HG02981 (cell line): ENCODE data around the gene SKP2.
"Not testable (repeated sequence)": the region's sequence is repeated elsewhere in the genome, so short reads cannot be mapped to it uniquely, and the experiment has no call there.

Experiments
- ATAC-seq: cut with Tn5 transposase; IDR thresholded peaks from one replicate; pipeline ENCODE4 v1.9.1; 2021; ENCODE audit warnings: mild to moderate bottlenecking, moderate library complexity; ENCODE audit not compliant: unreplicated experiment

Gene SKP2

GRCh38 chr5:36151434-36152323, at the start of gene SKP2, which contains the start of gene LMBRD2:
Gene SKP2 (plus strand): TSS chr5:36152111. CDS start chr5:36152263, 152 bp downstream.
Gene LMBRD2 (minus strand): TSS chr5:36151887. CDS start chr5:36143349, 8,538 bp downstream.
- ATAC-seq: peak; percentile 99

- no peak for ATAC-seq
Observed at GRCh38 chr5:36105819-36106218, 46.1 kb upstream of the SKP2 start.

GRCh38 chr5:36108758-36109460, 43.0 kb upstream of the SKP2 start:
- ATAC-seq: no peak

- ATAC-seq: no peak
Observed at GRCh38 chr5:36111238-36111637, 40.7 kb upstream of the SKP2 start.

GRCh38 chr5:36125868-36126267, 26.0 kb upstream of the SKP2 start:
- no peak for ATAC-seq

- ATAC-seq: no peak
Observed at GRCh38 chr5:36128795-36129194, 23.1 kb upstream of the SKP2 start.

- ATAC-seq: not testable (repeated sequence)
Observed at GRCh38 chr5:36129666-36130065, 22.2 kb upstream of the SKP2 start.

GRCh38 chr5:36133009-36133408, 18.9 kb upstream of the SKP2 start:
- not testable (repeated sequence) for ATAC-seq

- ATAC-seq: no peak
Observed at GRCh38 chr5:36135988-36136387, 15.9 kb upstream of the SKP2 start.

GRCh38 chr5:36136581-36136980, 15.3 kb upstream of the SKP2 start:
- no peak for ATAC-seq

- no peak for ATAC-seq
Observed at GRCh38 chr5:36138900-36139683, 12.8 kb upstream of the SKP2 start.

GRCh38 chr5:36145311-36145710, 6.6 kb upstream of the SKP2 start:
- no peak for ATAC-seq

- ATAC-seq: no peak
Observed at GRCh38 chr5:36146390-36146789, 5.5 kb upstream of the SKP2 start.

- no peak for ATAC-seq
Observed at GRCh38 chr5:36147681-36148080, 4.2 kb upstream of the SKP2 start.

GRCh38 chr5:36150676-36151433, 1.1 kb upstream of the SKP2 start:
- peak; percentile 31 for ATAC-seq

GRCh38 chr5:36152324-36153297, 700 bp downstream of the SKP2 start:
- ATAC-seq: no peak

- ATAC-seq: no peak
Observed at GRCh38 chr5:36153298-36153677, 1.4 kb downstream of the SKP2 start.

- no peak for ATAC-seq
Observed at GRCh38 chr5:36153726-36154125, 1.8 kb downstream of the SKP2 start.

- ATAC-seq: no peak
Observed at GRCh38 chr5:36155291-36155690, 3.4 kb downstream of the SKP2 start.
